Measurements from ENCODE around the gene PPP3CB.

The PPP3CB gene

DNA sequence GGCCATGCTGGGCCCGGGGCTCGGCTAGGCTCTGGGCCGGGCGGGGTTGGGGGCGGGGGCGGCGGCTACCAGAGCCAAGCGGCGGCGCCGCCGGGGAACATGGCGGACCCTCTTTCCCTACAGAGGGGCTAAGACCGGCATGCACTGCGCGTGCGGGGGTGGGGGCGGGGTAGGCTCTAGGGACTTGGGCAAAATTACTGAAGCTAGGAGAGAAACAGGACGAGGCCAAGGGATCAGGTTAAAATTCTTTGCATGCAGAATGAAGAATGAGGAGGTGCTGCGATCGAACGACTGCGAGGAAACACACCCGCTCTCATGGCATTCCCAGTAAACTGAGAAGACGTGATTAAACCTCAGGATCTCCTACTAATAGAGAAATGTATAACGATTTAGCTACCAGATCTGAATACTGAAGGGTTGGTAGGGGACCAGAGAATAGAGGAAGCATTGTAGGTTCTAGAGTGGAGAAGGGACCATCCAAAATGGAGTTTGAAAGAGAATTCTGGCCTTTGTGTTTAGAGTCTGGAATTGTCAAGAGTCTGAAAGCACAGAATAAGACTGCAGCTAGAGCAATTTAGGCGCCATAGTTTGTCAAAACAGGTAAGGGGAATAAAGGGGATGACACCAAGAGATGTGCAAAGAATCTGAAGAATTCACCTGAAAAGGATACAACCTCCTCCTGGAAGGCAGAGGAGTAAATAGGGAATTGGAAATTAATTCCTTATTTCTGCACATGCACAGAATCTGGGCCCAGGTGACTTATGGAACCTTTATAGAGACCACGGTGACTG lies at the start of gene PPP3CB:
Gene PPP3CB, minus strand, starts transcription at position 141 of the 791 bp plus-strand sequence. Its CDS starts 135 bp downstream, at position 6.
- DNase-seq: peak; percentile 95

DNA sequence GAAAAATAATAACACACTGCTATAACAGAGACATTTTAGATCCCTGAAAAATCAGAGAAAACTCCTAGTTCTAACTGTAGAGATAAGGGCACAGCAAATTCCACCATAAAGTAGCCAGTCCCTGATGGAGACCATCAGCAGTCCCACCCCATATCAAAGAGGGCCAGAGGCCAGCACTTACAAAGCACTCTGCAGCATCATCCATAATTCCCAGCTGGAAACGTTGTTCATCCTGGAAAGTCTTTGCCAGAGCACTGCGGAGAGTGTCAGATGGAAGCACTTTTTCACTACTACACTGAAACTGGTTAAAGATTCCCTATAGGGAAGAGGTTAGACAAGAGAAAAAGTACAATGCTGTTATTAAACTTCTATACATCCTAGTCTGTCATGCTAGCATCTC lies 49.5 kb upstream of the PPP3CB start:
- no peak for DNase-seq

DNA sequence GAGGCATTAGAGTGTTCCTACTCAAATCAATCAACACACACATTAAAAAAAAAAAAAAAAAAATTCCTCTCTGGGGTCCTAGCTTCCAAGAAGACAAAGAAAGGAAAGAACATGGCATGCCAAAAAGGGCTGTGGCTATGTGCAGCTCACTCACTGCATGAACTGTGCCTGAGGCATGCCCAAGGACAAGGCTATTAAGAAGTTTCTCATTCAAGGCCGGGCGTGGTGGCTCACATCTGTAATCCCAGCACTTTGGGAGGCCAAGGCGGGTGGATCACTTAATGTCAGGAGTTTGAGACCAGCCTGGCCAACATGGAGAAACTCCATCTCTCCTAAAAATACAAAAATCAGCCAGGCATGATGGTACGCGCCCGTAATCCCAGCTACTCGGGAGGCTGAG lies 41.9 kb upstream of the PPP3CB start:
- DNase-seq: no peak

DNA sequence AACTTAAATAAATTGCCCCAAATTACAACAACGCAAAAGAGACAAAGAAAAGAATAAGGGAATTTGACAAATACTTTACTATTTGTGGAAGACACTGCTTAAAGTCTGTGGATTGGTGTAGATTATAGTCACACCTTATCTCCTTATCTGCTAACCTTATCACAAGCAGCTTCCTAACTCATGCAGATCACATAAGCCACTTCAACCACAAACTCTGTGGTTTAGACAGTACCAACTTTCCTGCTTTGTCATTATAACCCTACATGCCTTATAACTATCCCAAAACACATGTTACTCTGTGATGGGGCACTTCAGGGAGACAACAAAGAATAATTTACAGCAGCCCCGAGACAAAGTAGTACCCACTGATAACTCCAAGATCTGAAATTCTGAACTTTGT lies 41.5 kb upstream of the PPP3CB start:
- DNase-seq: no peak

DNA sequence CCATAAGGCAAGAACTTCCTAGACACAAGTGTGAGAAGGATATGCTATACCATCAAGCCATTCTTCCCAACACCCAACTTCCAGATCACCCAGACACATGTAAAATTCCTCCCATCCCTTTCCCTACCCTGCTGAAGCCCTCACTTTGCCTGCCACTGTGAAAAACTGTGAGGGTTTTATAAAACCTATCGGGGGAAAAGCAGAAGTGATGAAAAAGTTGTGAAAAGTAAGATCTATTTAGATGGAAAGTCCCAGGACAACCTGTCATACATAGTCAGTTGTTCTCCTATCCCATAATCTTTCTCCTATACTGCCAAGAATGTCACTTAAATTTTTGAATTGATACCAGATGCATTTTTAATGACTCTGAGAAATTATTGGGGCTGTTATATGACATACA lies 39.0 kb upstream of the PPP3CB start:
- DNase-seq: no peak

DNA sequence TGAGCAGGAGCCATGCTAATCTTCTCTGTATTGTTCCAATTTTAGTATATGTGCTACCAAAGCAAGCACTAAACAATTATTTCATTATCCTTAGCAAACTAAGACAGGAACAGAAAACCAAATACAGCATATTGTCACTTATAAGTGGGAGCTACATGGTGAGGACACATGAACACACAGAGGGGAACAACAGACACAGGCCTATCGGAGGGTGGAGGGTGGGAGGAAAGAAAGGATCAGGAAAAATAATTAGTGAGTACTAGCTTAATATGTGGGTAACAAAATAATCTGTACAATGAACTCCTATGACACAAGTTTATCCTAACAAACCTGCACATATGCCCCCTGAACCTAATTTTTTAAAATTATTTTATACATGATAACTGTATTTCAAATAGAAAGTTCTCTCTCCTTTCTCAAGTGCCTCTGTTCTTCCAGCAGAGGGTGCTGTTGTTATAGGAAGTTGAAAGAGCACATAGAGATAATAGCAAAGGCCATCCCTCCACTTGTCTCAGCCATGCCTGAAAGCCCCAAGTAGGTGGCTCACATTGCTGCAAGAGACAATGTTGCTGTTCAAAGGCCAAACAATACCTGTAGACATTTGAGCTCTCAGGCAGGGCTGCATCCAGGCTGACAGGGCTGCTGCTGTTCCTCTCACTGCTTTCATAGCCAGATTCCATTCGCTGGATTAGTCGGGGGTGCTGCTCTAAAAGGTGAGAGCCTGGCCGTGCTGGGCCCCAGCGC lies 33.4 kb upstream of the PPP3CB start:
- DNase-seq: peak; percentile 86

DNA sequence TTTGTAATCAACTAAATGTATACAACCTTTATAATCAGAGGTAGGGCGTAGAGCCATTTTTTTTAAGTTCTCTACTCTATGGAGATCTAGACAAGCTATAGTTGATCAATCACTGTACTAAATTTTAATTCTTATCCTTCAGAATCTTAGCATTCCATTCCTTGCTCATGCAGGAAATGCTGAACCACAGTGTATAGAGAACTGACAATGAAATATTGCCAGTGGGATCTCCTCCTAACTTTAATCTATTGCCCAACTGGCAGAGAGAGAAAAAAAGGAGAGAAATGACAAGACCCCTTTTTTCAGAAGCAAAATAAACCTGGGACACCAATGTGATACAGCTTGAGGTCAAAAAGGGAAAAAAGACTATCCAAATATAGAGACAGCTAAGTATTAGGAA lies 26.4 kb upstream of the PPP3CB start:
- no peak for DNase-seq

DNA sequence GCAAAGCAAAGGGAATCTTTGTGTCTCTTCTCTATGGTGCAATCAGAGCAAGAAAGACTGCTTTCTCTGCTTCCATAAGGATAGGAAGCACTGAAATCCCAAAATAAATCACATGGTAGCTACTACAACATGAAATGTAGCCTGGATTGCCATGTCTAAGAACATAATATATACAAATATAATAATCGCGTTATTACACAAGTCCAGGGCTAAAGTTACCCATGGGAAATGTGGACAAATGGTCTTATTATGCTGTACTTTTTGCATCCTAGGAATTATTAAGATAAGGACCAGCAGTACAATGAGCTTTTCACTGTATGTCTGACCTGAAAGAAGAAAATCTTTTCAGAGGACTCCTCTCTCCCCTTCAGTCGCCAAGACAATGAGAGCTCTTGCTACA lies 23.5 kb upstream of the PPP3CB start:
- no peak for DNase-seq

DNA sequence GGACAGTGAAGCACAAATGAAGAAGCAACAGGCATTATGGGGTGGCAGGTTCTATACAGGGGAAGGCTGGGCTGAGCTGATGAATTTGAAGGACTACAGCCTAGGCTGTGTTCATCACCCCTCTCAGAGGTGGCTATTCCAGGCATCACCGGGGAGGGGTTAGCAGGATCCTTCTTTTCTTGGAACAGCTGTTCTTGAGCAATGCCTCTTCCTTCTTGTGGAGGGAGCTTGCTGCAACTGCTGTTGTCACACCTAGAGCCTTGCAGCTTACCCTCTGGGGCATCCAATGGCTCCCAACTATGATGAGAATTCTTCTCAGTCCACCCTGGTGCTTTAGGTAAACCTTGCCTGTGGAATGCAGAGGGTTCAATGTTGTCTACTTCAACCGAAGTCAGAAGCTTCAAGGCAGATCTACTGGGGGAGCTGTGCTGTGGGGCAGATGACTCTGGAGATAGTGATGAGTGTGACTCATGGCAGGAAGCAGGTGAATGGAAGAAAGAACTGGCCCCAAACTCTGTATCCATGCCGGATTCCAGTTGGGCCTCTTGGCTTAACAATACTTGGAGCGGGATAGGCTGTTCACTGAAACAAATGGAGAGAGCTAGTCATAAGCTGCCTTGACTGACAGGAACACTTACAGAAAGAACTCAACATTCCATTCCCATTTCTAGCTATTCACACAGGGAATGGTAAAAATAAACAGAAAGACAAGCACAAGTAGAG lies 21.5 kb upstream of the PPP3CB start:
- DNase-seq: no peak

DNA sequence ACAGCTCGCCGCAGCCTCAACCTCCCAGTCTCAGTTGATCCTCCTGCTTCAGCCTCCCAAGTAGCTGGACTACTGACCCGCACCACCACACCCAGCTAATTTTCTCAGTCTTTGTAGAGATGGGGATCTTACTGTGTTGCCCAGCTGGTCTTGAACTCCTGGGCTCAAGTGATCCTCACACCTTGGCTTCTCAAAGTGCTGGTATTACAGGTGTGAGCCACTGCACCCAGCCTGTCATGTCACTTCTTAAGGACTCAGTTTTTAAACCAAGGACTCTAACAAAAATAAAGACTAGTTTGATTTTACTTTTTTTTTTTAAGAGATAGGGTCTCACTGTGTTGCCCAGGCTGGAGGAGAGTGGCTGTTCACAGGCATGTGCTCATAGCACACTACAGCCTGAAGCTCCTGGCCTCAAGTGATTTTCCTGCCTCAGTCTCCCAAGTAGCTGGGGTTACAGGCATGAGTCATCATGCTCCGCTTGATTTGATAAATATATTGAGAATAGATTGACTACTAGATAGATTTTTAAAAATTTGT lies 16.5 kb upstream of the PPP3CB start:
- no peak for DNase-seq

DNA sequence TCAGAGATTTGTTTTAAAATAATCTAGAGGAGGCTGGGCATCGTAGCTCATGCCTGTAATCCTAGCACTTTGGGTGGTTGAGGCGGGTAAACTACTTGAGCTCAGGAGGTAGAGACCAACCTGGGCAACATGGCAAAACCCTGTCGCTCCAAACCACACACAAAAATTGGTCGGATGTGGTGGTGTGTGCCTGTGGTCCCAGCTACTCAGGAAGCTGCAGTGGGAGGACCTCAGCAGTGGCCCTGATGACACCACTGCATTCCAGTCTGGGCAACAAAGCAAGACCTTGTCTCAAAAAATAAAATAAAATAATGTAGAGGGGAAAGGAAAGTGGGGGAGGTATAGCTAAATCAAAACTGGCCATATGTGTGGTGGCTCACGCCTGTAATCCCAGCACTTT lies 13.9 kb upstream of the PPP3CB start:
- no peak for DNase-seq

DNA sequence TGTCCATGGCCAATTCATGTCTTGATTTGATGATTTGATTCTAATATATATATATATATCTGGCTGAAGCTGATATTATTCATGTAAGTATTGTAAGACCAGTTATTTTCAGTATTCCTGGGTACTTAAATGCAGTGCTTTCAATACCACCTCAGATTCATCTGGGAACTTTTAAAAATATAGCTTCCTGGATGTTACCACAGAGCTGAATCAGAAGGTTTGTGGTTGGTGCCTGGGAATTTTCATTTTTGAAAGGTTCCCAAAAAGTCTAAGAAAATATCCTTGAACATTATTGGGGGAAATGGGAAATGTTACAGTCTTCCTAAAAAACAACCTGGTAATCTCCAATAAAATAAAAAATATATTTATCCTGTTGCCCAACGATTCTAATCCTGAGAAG lies 10.7 kb upstream of the PPP3CB start:
- DNase-seq: no peak

DNA sequence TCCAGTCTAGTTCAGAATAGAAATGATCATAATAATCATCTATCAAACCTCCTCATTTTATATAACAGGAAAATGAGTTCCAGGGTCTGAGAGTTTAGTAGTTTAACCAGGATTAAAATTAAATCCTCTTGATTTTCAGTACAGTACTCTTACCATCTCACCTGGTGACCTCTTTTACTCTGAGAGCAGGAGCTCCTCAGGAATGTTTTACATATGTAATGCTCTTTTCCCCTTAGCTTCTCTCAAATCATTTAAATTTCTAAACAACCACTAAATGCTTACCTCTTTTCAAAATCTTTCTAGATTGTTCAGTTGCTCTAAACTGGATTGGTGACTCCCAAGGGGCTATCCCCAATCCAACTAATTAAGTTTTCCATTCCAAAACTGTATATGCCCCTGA lies 10.2 kb upstream of the PPP3CB start:
- no peak for DNase-seq

DNA sequence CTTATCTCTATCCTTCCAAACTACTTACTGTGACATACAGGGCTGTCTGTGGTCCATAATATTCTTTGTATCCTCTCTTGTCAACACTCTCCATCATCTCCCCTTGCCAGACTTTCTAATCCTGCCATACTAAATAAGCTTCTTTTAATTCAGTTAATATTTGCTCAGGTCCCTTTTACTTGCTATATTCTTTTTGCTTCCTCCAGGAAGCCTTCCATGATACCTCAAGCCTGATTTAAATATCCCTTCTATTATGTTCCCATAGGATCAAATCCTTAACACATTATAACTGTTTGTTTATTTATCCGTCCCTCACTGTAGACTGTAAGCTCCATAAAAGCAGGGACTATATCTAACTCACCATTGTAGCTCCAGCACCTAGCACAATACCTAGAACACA lies 7.2 kb upstream of the PPP3CB start:
- DNase-seq: no peak

DNA sequence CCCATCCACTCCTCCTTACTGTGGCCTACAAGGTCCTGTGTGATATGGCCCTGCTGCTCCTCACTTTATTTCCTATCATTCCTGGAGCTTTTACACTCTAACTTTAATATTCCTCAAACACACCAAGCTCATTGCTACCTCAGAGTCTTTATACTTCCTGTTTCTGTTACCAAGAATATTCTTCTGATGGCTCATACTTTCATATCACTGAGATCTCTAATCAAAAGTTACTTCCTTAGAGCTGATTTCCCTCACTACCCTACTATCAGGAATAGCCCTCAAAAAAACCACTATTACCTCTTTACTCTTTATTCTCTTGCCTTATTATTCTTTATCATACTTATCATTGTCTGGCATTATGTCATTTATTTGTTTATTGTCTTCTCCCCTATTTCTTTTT lies 5.8 kb upstream of the PPP3CB start:
- peak; percentile 35 for DNase-seq

DNA sequence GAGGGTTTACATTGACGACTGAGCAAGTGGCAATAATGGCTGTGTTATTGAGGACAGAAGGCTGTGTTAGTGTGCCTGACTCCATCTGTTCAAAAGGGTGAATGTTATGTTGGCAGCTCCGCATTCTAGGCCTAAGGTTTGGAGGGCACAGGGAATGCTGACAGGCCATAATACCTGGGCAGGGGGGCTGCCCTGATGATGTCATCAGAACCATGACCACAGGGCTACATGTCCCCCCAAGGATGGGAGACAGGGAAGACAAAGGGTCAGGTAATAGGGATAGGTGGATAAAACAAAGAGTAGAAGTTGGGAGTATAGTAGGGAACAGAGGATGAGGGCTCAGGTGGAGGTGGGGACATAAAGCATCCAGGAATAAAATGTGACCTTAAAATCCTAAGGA lies 1.8 kb upstream of the PPP3CB start:
- DNase-seq: no peak

DNA sequence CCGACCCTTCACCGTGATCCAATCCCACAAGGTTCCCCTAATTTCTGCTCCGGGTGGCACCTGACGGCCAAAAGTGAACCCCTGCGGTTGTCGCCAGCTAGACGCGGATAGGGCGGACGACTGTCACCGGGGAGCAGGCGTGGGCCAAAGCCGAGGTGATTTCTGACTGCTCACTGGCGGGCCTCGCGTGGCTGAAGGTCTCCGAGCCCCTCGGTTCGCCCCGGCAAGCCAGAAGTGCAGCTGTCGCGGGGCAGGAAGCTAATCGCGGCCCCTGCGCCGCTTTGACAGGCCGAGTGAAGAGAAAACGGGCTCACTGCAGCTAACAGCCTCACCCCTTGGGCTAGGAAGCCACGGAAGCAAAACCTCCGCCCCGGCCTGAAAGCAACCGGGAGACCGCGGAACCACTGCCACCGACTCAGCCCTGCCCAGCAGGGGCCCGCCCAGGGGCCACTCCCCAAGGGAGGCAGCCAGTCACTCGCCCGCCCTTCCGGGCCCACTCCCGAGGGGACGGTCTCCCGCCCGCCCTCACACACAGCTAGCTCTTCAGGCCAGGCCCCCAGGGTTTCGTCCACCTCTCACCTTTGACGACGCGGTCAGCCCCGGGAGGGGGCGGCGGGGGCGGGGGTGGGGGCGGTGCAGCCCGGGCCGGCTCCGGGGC lies 469 bp downstream of the PPP3CB start:
- peak; percentile 96 for DNase-seq

DNA sequence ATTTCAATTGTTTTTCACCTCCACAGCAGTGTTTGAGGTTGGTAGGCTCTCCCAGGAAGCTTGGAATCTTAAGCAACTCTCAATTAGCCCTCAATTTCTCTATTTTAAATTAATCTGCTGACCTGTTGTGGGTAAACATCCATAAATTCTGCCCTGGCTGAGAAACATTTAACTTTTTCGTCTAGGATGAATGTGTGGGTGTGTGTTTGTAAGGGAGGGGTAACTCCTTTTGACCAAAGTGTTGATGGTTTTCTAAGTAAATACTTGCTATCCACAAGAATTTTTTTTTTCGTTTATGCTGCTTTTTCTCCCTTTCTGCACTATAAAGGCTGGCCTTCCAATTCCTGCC lies 973 bp downstream of the PPP3CB start:
- DNase-seq: no peak

DNA sequence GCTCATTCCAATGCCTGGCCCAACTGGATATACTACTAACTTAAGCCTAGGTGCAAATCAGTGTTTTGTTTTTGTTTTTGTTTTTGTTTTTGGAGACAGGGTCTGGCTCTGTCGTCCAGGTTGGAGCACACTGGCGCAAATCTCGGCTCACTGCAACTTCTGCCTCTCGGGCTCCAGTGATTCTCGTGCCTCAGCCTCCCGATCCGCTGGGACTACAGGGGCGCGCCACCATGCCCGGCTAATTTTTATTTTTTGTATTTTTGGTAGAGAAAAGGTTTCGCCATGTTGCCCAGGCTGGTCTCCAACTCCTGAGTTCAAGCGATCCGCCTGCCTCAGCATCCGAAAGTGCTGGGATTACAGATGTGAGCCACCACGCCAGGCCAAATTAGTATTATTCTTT lies 1.6 kb downstream of the PPP3CB start:
- DNase-seq: no peak

DNA sequence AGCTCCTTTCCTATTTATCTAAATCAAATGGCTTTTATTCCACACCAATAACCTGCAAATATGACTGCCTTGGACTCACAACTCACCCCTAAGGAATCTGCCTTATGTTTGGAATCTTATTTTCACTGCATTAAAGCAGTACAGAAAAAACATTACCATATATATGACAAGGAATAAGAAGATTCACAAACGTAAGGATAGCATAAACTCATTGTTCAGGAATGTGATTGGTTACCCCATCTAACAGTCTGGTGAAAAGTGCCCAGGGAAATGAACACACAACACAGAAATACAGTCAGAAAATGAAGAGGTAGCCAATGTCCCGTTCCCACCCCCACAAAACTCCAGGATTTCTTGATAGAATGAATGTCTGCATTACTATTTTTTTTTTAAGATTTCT lies 2.0 kb downstream of the PPP3CB start:
- DNase-seq: no peak

DNA sequence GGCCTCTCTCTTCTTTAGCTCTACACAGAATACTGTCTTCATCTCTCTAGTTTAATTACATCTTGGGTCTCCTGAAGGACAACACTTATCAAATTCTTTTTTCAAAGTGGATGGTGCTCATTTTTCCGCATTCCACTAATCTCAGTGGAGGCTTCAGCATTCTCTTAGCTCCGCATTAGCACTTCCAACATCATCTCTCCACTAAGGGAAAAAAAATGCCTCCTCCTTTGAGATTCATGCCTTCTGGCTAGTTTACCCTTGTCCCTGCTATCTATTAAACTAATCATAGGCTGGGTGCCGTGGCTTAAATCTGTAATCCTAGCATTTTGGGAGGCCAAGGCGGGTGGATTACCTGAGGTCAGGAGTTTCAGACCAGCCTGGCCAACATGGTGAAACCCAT lies 9.2 kb downstream of the PPP3CB start:
- no peak for DNase-seq

DNA sequence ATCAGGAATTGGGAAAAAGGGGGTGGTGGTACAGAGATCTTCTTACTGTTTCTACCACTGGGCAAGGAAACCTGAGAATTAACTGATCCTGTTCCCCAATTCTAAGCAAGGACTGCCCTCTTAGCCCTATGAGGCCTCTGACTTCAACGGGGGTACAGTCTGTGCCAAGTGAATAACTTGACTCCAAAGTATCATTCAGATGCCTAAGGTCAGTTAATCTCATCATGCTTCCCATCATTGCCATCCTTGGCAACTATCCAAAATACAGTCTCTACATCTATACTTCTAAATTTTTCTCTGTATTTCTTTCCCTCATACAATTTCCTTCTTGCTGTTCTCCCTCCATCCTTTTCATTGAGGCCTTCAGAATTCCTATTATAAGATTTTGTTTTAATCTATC lies 10.5 kb downstream of the PPP3CB start:
- DNase-seq: no peak

DNA sequence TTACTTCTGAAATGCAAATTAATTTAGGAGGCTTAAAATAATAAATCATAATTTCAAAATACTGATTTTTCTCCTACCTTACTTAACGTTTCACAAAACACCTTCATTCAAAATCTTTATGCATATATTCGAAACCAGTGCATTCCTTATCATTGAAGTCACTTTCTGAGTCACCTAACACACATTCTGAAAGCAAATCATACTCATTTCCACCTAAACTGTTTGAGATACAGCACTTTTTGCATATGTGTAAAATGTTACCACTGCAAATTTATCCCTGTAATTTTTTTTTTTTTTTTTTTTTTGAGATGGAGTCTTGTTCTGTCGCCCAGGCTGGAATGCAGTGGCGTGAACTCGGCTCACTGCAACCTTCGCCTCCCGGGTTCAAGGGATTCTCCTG lies 15.7 kb downstream of the PPP3CB start:
- no peak for DNase-seq

Measured in suppressor macrophage treated with lipopolysaccharide for 4 hours (primary cell).